HG03175 (cell line): ENCODE measurements around the gene DSCAM.
"Not testable (repeated sequence)": the region's sequence is repeated elsewhere in the genome, so short reads cannot be mapped to it uniquely, and the experiment has no call there.

ENCODE experiments used
- ATAC-seq: cut with Tn5 transposase; IDR thresholded peaks from one replicate; pipeline ENCODE4 v1.9.1; 2021; ENCODE audit warnings: mild to moderate bottlenecking, moderate library complexity; ENCODE audit not compliant: unreplicated experiment

DSCAM gene

GRCh38 chr21:40474513-40474912, 372.4 kb downstream of the DSCAM start:
- no peak for ATAC-seq

- ATAC-seq, result no peak
These were observed 374.9 kb downstream of the DSCAM start for GRCh38 chr21:40472013-40472412.

GRCh38 chr21:40471103-40471502, 375.9 kb downstream of the DSCAM start:
- ATAC-seq, result no peak

GRCh38 chr21:40466893-40467483, 380.0 kb downstream of the DSCAM start:
- no peak for ATAC-seq

GRCh38 chr21:40465382-40465781, 381.6 kb downstream of the DSCAM start:
- ATAC-seq, result no peak

- ATAC-seq, result no peak
These were observed 383.8 kb downstream of the DSCAM start for GRCh38 chr21:40463176-40463575.

GRCh38 chr21:40461008-40461407, 385.9 kb downstream of the DSCAM start:
- ATAC-seq, result no peak

- ATAC-seq, result no peak
These were observed 389.2 kb downstream of the DSCAM start for GRCh38 chr21:40457741-40458140.

GRCh38 chr21:40454057-40454456, 392.9 kb downstream of the DSCAM start:
- ATAC-seq, result no peak

GRCh38 chr21:40453183-40453582, 393.8 kb downstream of the DSCAM start:
- no peak for ATAC-seq

GRCh38 chr21:40452548-40452947, 394.4 kb downstream of the DSCAM start:
- ATAC-seq, result no peak

GRCh38 chr21:40447016-40447415, 399.9 kb downstream of the DSCAM start:
- ATAC-seq, result no peak

GRCh38 chr21:40445349-40445921, 401.5 kb downstream of the DSCAM start:
- ATAC-seq, result no peak

- not testable (repeated sequence) for ATAC-seq
These were observed 407.4 kb downstream of the DSCAM start for GRCh38 chr21:40439581-40439980.

- ATAC-seq, result no peak
These were observed 408.3 kb downstream of the DSCAM start for GRCh38 chr21:40438616-40439015.

GRCh38 chr21:40436261-40436660, 410.7 kb downstream of the DSCAM start:
- ATAC-seq, result no peak

- no peak for ATAC-seq
These were observed 413.4 kb downstream of the DSCAM start for GRCh38 chr21:40433538-40433937.

GRCh38 chr21:40425981-40426380, 421.0 kb downstream of the DSCAM start:
- no peak for ATAC-seq

GRCh38 chr21:40422896-40423635, 423.9 kb downstream of the DSCAM start:
- no peak for ATAC-seq

- no peak for ATAC-seq
These were observed 425.8 kb downstream of the DSCAM start for GRCh38 chr21:40421121-40421520.

GRCh38 chr21:40416572-40416971, 430.4 kb downstream of the DSCAM start:
- no peak for ATAC-seq

- ATAC-seq, result no peak
These were observed 438.4 kb downstream of the DSCAM start for GRCh38 chr21:40408561-40408960.
